Liver (tissue), 3 donors: ENCODE data around the gene DGKE.

Experiments used
- ATF3 ChIP-seq: IDR thresholded peaks from 2 replicates; pipeline ENCODE4 v1.6.1; 2016; ENCODE audit warnings: antibody characterized with exemption
- CTCF ChIP-seq: fragments of 150-350 bp; IDR thresholded peaks from 2 replicates; pipeline ENCODE4 v1.5.1; 2017; ENCODE audit warnings: improper control_type of control experiment, low read depth, low read length; ENCODE audit not compliant: missing input control
- EGR1 ChIP-seq, 2 donors: IDR thresholded peaks; 2 replicates each; pipeline ENCODE4 v1.6.1; 2016 to 2018; ENCODE audit warnings: antibody characterized with exemption in 2 of 2, low read depth in 2 of 2
- FOXA1 ChIP-seq: IDR thresholded peaks from 2 replicates; pipeline ENCODE4 v1.6.1; 2016; ENCODE audit warnings: antibody characterized with exemption
- GABPA ChIP-seq, 2 donors: IDR thresholded peaks in 1 of 2; conservative IDR thresholded peaks in 1 of 2; 2 replicates each; pipeline ENCODE4 v1.6.1; 2016; ENCODE audit warnings: antibody characterized with exemption in 2 of 2, mild to moderate bottlenecking in 1 of 2, moderate library complexity in 1 of 2
- HNF4G ChIP-seq: IDR thresholded peaks from 2 replicates; pipeline ENCODE4 v1.6.1; 2016; ENCODE audit warnings: antibody characterized with exemption
- JUND ChIP-seq, 2 donors: IDR thresholded peaks; 2 replicates each; pipeline ENCODE4 v1.6.1; 2016; ENCODE audit warnings: antibody characterized with exemption in 2 of 2
- MAX ChIP-seq: IDR thresholded peaks from 2 replicates; pipeline ENCODE4 v1.6.1; 2016; ENCODE audit warnings: antibody characterized with exemption
- RAD21 ChIP-seq, 2 donors: IDR thresholded peaks; 2 replicates each; pipeline ENCODE4 v1.6.1; 2016; ENCODE audit warnings: antibody characterized with exemption in 2 of 2, mild to moderate bottlenecking in 2 of 2
- REST ChIP-seq: IDR thresholded peaks from 2 replicates; pipeline ENCODE4 v1.6.1; 2016; ENCODE audit warnings: antibody characterized with exemption, mild to moderate bottlenecking
- RXRA ChIP-seq, 2 donors: IDR thresholded peaks; 2 replicates each; pipeline ENCODE4 v1.6.1; 2017 to 2018; ENCODE audit warnings: antibody characterized with exemption in 2 of 2, mild to moderate bottlenecking in 1 of 2
- SP1 ChIP-seq: IDR thresholded peaks from 2 replicates; pipeline ENCODE4 v1.6.1; 2018; ENCODE audit warnings: antibody characterized with exemption, mild to moderate bottlenecking
- TAF1 ChIP-seq: conservative IDR thresholded peaks from 2 replicates; pipeline ENCODE4 v1.6.1; 2016; ENCODE audit warnings: antibody characterized with exemption, mild to moderate bottlenecking
- donor health status: healthy.
- donor health status: healthy.

- no peak for TF ChIP-seq CTCF
- TF ChIP-seq EGR1 (IDR thresholded peaks at IDR 0.05; ENCODE audit: low read depth in 2 of 2): peak in 1 of 2 donors; percentile 62
- peak; percentile 31 for TF ChIP-seq REST
- peak in 1 of 2 donors; percentile 34 for TF ChIP-seq GABPA (IDR thresholded peaks at IDR 0.05 in 1 of 2, conservative IDR thresholded peaks at IDR 0.05 in 1 of 2)
- TF ChIP-seq RAD21 (IDR thresholded peaks at IDR 0.05): peak; percentile 19 to 31
- peak; percentile 54 to 60 for TF ChIP-seq JUND (IDR thresholded peaks at IDR 0.05)
- peak; percentile 60 for TF ChIP-seq FOXA1
- TF ChIP-seq SP1: peak; percentile 79
- peak; percentile 91 to 94 for TF ChIP-seq RXRA (IDR thresholded peaks at IDR 0.05)
- peak; percentile 32 for TF ChIP-seq ATF3
- TF ChIP-seq TAF1: peak; percentile 41
- peak; percentile 97 for TF ChIP-seq MAX
- peak; percentile 66 for TF ChIP-seq HNF4G
Observed at GRCh38 chr17:56912105-56912999, 78.4 kb downstream of the DGKE start.
